ENCODE data around the gene MESP1. TPM values are rescaled to one million over a fixed set of nuclear protein-coding genes. Genes with fewer than 3 reads are reported as not detected.

MESP1 gene
- total and polyA plus RNA-seq, 7 experiments from 2014 or later = 0.17 to 1.2 (median 0.38) TPM; not detected in 2

- CTCF ChIA-PET = no interaction called here
- no peak for DNase-seq
- Histone ChIP-seq H3K27ac (ENCODE audit: low read depth, low read length) (no peak overlapping the region), H3K4me3 (ENCODE audit: low read length) (no peak overlapping the region), H3K4me1 (ENCODE audit: control insufficient read depth in 2 of 2, insufficient read depth in 2 of 2, low read length in 2 of 2) (no peaks in the 10 kb centered on the region), H3K27me3 (ENCODE audit: control insufficient read depth in 2 of 2, insufficient read depth in 2 of 2, low read length in 2 of 2) (no peaks in the 10 kb centered on the region), H3K36me3 (ENCODE audit: control insufficient read depth in 2 of 3, insufficient read depth in 3 of 3, low read length in 3 of 3) (no peaks in the 10 kb centered on the region), H3K9me3 (ENCODE audit: control insufficient read depth in 2 of 3, low read length in 3 of 3) (no peaks in the 10 kb centered on the region)
- Mint-ChIP-seq H3K27me3 (peaks cover 10 to 31% (median 22%) of the 10 kb centered on the region in 5 donors), H3K9me3 (peaks cover 0 to 7% (median 0%) of the 10 kb centered on the region in 11 donors), H3K27ac (no peak overlapping the region), H3K4me1 (no peaks in the 10 kb centered on the region), H3K4me3 (no peak overlapping the region), H3K36me3 (peaks cover 0 to 4% (median 0%) of the 10 kb centered on the region in 5 donors)
- intact Hi-C loops (cut with micrococcal nuclease) = no loop called here
- POLR2A ChIA-PET = no interaction called here
- ATAC-seq = no peak
These were observed 26.4 kb downstream of the MESP1 start for GRCh38 chr15:89724621-89725020.

- Mint-ChIP-seq H3K9me3 (peaks cover 0 to 7% (median 0%) of the 10 kb centered on the region in 11 donors), H3K36me3 (peaks cover 0 to 4% (median 0%) of the 10 kb centered on the region in 5 donors), H3K27me3 (peaks cover 10 to 27% (median 22%) of the 10 kb centered on the region in 5 donors), H3K4me3 (no peak overlapping the region), H3K4me1 (no peaks in the 10 kb centered on the region), H3K27ac (no peak overlapping the region)
- no peak overlapping the region for H3K4me3 ChIP-seq (ENCODE audit: low read length)
- H3K27ac ChIP-seq (ENCODE audit: low read depth, low read length) = no peak overlapping the region
- no peak for ATAC-seq
- H3K4me1 ChIP-seq (ENCODE audit: control insufficient read depth in 2 of 2, insufficient read depth in 2 of 2, low read length in 2 of 2) = no peaks in the 10 kb centered on the region
- H3K27me3 ChIP-seq (ENCODE audit: control insufficient read depth in 2 of 2, insufficient read depth in 2 of 2, low read length in 2 of 2) = no peaks in the 10 kb centered on the region
- no peak for DNase-seq
- H3K9me3 ChIP-seq (ENCODE audit: control insufficient read depth in 2 of 3, low read length in 3 of 3) = no peaks in the 10 kb centered on the region
- H3K36me3 ChIP-seq (ENCODE audit: control insufficient read depth in 2 of 3, insufficient read depth in 3 of 3, low read length in 3 of 3) = no peaks in the 10 kb centered on the region
- ChIA-PET CTCF (no interaction called here), POLR2A (no interaction called here)
- intact Hi-C loops (cut with micrococcal nuclease) = no loop called here
These were observed 28.0 kb downstream of the MESP1 start for GRCh38 chr15:89723031-89723430.

- H3K4me1 Mint-ChIP-seq = no peaks in the 10 kb centered on the region
- no peak overlapping the region for H3K4me3 ChIP-seq (ENCODE audit: low read length)
- ChIA-PET POLR2A (no interaction called here), CTCF (no interaction called here)
- H3K27ac Mint-ChIP-seq = no peak overlapping the region
- peaks cover 0 to 24% (median 4%) of the 10 kb centered on the region in 5 donors for H3K27me3 Mint-ChIP-seq
- no peaks in the 10 kb centered on the region for H3K36me3 Mint-ChIP-seq
- no peak overlapping the region for H3K4me3 Mint-ChIP-seq
- no peak for DNase-seq
- ATAC-seq = no peak
- intact Hi-C loops (cut with micrococcal nuclease) = no loop called here
- no peaks in the 10 kb centered on the region for H3K36me3 ChIP-seq (ENCODE audit: control insufficient read depth in 2 of 3, insufficient read depth in 3 of 3, low read length in 3 of 3)
- H3K9me3 ChIP-seq (ENCODE audit: control insufficient read depth in 2 of 3, low read length in 3 of 3) = no peaks in the 10 kb centered on the region
- H3K27ac ChIP-seq (ENCODE audit: low read depth, low read length) = no peak overlapping the region
- H3K27me3 ChIP-seq (ENCODE audit: control insufficient read depth in 2 of 2, insufficient read depth in 2 of 2, low read length in 2 of 2) = no peaks in the 10 kb centered on the region
- H3K9me3 Mint-ChIP-seq = peaks cover 0 to 1% (median 0%) of the 10 kb centered on the region in 11 donors
- H3K4me1 ChIP-seq (ENCODE audit: control insufficient read depth in 2 of 2, insufficient read depth in 2 of 2, low read length in 2 of 2) = no peaks in the 10 kb centered on the region
These were observed 36.3 kb downstream of the MESP1 start for GRCh38 chr15:89714775-89715174.

GRCh38 chr15:89707577-89707976 is 43.5 kb downstream of the MESP1 start:
- no peaks in the 10 kb centered on the region for H3K4me1 Mint-ChIP-seq
- Histone ChIP-seq H3K4me1 (ENCODE audit: control insufficient read depth in 2 of 2, insufficient read depth in 2 of 2, low read length in 2 of 2) (no peaks in the 10 kb centered on the region), H3K9me3 (ENCODE audit: control insufficient read depth in 2 of 3, low read length in 3 of 3) (no peaks in the 10 kb centered on the region), H3K27ac (ENCODE audit: low read depth, low read length) (no peak overlapping the region), H3K4me3 (ENCODE audit: low read length) (no peak overlapping the region), H3K36me3 (ENCODE audit: control insufficient read depth in 2 of 3, insufficient read depth in 3 of 3, low read length in 3 of 3) (no peaks in the 10 kb centered on the region), H3K27me3 (ENCODE audit: control insufficient read depth in 2 of 2, insufficient read depth in 2 of 2, low read length in 2 of 2) (no peaks in the 10 kb centered on the region)
- no peak overlapping the region for H3K4me3 Mint-ChIP-seq
- CTCF ChIA-PET = no interaction called here
- ATAC-seq (no peak), DNase-seq (no peak)
- H3K27me3 Mint-ChIP-seq = peaks cover 4 to 47% (median 32%) of the 10 kb centered on the region in 5 donors
- peaks cover 0 to 7% (median 0%) of the 10 kb centered on the region in 5 donors for H3K36me3 Mint-ChIP-seq
- POLR2A ChIA-PET = no interaction called here
- intact Hi-C loops (cut with micrococcal nuclease) = no loop called here
- H3K27ac Mint-ChIP-seq = no peak overlapping the region
- H3K9me3 Mint-ChIP-seq = peaks cover 0 to 2% (median 0%) of the 10 kb centered on the region in 11 donors

GRCh38 chr15:89704411-89704810 is 46.6 kb downstream of the MESP1 start:
- DNase-seq = no peak
- Histone ChIP-seq H3K4me3 (ENCODE audit: low read length) (no peak overlapping the region), H3K36me3 (ENCODE audit: control insufficient read depth in 2 of 3, insufficient read depth in 3 of 3, low read length in 3 of 3) (no peaks in the 10 kb centered on the region), H3K27ac (ENCODE audit: low read depth, low read length) (no peak overlapping the region), H3K27me3 (ENCODE audit: control insufficient read depth in 2 of 2, insufficient read depth in 2 of 2, low read length in 2 of 2) (peaks cover 0 to 3% of the 10 kb centered on the region in 2 donors), H3K9me3 (ENCODE audit: control insufficient read depth in 2 of 3, low read length in 3 of 3) (no peaks in the 10 kb centered on the region), H3K4me1 (ENCODE audit: control insufficient read depth in 2 of 2, insufficient read depth in 2 of 2, low read length in 2 of 2) (no peaks in the 10 kb centered on the region)
- intact Hi-C loops (cut with micrococcal nuclease) = no loop called here
- ATAC-seq = no peak
- Mint-ChIP-seq H3K27ac (no peak overlapping the region), H3K4me1 (no peaks in the 10 kb centered on the region), H3K9me3 (peaks cover 0 to 2% (median 0%) of the 10 kb centered on the region in 11 donors), H3K4me3 (no peak overlapping the region), H3K36me3 (peaks cover 0 to 7% (median 0%) of the 10 kb centered on the region in 5 donors), H3K27me3 (peaks cover 13 to 51% (median 41%) of the 10 kb centered on the region in 5 donors)
- ChIA-PET CTCF (no interaction called here), POLR2A (no interaction called here)

Other genes starting within 250 kb of the MESP1 start
- 10 to 100 TPM in 1 of 5 experiments, under 1 TPM in 4; 0.11 to 15.5 (median 0.19) TPM for gene TICRR, start 175.8 kb downstream of the MESP1 start, total RNA-seq
- gene TICRR, start 175.8 kb downstream of the MESP1 start, polyA plus RNA-seq = under 1 TPM in 1 of 2 donors, not detected in 1; 0.18 TPM
- gene KIF7, start 95.8 kb downstream of the MESP1 start, total RNA-seq = under 1 TPM in 3 of 5 experiments, not detected in 2; 0.08 to 0.27 (median 0.22) TPM
- not detected for gene KIF7, start 95.8 kb downstream of the MESP1 start, polyA plus RNA-seq
- 1 to 10 TPM in 2 of 5 experiments, under 1 TPM in 3; 0.15 to 1.8 (median 0.24) TPM for gene PLIN1, start 71.9 kb downstream of the MESP1 start, total RNA-seq
- gene PLIN1, start 71.9 kb downstream of the MESP1 start, polyA plus RNA-seq = under 1 TPM in 1 of 2 donors, not detected in 1; 0.06 TPM
- gene PEX11A, start 60.5 kb downstream of the MESP1 start, total RNA-seq = 1 to 10 TPM in 4 of 5 experiments, under 1 TPM in 1; 0.92 to 4.6 (median 2.0) TPM
- 1 to 10 TPM; 1.2 to 2.4 TPM for gene PEX11A, start 60.5 kb downstream of the MESP1 start, polyA plus RNA-seq
- gene WDR93, start 60.4 kb downstream of the MESP1 start, total RNA-seq = under 1 TPM in 1 of 5 experiments, not detected in 4; 0.27 TPM
- not detected for gene WDR93, start 60.4 kb downstream of the MESP1 start, polyA plus RNA-seq
- not detected for gene MESP2, start 25.1 kb upstream of the MESP1 start, total RNA-seq
- gene MESP2, start 25.1 kb upstream of the MESP1 start, polyA plus RNA-seq = not detected
- gene ANPEP, start 63.6 kb upstream of the MESP1 start, total RNA-seq = 100 to 1,000 TPM in 1 of 5 experiments, 10 to 100 TPM in 1, 1 to 10 TPM in 3; 1.9 to 123 (median 2.7) TPM
- gene ANPEP, start 63.6 kb upstream of the MESP1 start, polyA plus RNA-seq = under 1 TPM in 1 of 2 donors, not detected in 1; 0.12 TPM
- gene AP3S2, start 142.7 kb upstream of the MESP1 start, total RNA-seq = 10 to 100 TPM; 24.3 to 31.7 (median 28.4) TPM
- 10 to 100 TPM; 29.8 to 32.8 TPM for gene AP3S2, start 142.7 kb upstream of the MESP1 start, polyA plus RNA-seq
- gene ARPIN, start 161.7 kb upstream of the MESP1 start, total RNA-seq = 1 to 10 TPM in 1 of 5 experiments, under 1 TPM in 3, not detected in 1; 0.08 to 1.1 (median 0.31) TPM
- gene ARPIN, start 161.7 kb upstream of the MESP1 start, polyA plus RNA-seq = not detected